Kidney epithelial cell (primary cell): ENCODE results near the gene TTLL6. TPM values are rescaled to one million over a fixed set of nuclear protein-coding genes. Genes with fewer than 3 reads are reported as not detected.

ENCODE experiments used
- DNase-seq: peaks from one replicate; pipeline ENCODE4 v3.0.0-alpha.2; 2010; ENCODE audit warnings: low read depth
- H3K27me3 ChIP-seq: 2 replicates; pipeline ENCODE4 v1.6.0; 2011; ENCODE audit warnings: low read length; ENCODE audit not compliant: control insufficient read depth, insufficient read depth
- H3K36me3 ChIP-seq: 2 replicates; pipeline ENCODE4 v1.5.1; 2011; ENCODE audit warnings: low read length; ENCODE audit not compliant: control insufficient read depth, insufficient read depth
- H3K4me3 ChIP-seq: 2 replicates; pipeline ENCODE4 v1.5.1; 2011; ENCODE audit warnings: low read depth, mild to moderate bottlenecking, control low read depth, low read length
- total RNA-seq: library from RNA; depleted of rRNA; stranded (reverse); fragments of >200 nt; gene quantifications from 2 replicates; pipeline ENCODE4 v1.2.3, GENCODE V29; 2015
- TF ChIP-seq, protein P1 (sequence below): IDR thresholded peaks from 2 replicates; pipeline ENCODE4 v1.5.1; 2011; ENCODE audit warnings: mild to moderate bottlenecking, moderate library complexity, low read length, control low read depth, inconsistent platforms; ENCODE audit not compliant: insufficient read depth, poor library complexity, severe bottlenecking

TTLL6 gene
- total RNA-seq, 1 donor from 2014 or later = not detected

- no peak overlapping the region for H3K4me3 ChIP-seq
- TF ChIP-seq, protein P1, sequence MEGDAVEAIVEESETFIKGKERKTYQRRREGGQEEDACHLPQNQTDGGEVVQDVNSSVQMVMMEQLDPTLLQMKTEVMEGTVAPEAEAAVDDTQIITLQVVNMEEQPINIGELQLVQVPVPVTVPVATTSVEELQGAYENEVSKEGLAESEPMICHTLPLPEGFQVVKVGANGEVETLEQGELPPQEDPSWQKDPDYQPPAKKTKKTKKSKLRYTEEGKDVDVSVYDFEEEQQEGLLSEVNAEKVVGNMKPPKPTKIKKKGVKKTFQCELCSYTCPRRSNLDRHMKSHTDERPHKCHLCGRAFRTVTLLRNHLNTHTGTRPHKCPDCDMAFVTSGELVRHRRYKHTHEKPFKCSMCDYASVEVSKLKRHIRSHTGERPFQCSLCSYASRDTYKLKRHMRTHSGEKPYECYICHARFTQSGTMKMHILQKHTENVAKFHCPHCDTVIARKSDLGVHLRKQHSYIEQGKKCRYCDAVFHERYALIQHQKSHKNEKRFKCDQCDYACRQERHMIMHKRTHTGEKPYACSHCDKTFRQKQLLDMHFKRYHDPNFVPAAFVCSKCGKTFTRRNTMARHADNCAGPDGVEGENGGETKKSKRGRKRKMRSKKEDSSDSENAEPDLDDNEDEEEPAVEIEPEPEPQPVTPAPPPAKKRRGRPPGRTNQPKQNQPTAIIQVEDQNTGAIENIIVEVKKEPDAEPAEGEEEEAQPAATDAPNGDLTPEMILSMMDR = no peak
- no peak for DNase-seq
- H3K36me3 ChIP-seq = no peaks in the 10 kb centered on the region
- H3K27me3 ChIP-seq = peaks cover 90% of the 10 kb centered on the region
Measured at GRCh38 chr17:48735062-48735351, 82.0 kb downstream of the TTLL6 start.

- H3K27me3 ChIP-seq = peaks cover 92% of the 10 kb centered on the region
- no peak for DNase-seq
- H3K4me3 ChIP-seq = no peak overlapping the region
- TF ChIP-seq, protein P1 = no peak
- H3K36me3 ChIP-seq = no peaks in the 10 kb centered on the region
Measured at GRCh38 chr17:48734333-48735061, 82.5 kb downstream of the TTLL6 start.

- TF ChIP-seq, protein P1 = no peak
- Histone ChIP-seq H3K36me3 (no peaks in the 10 kb centered on the region), H3K4me3 (no peak overlapping the region), H3K27me3 (peaks cover 92% of the 10 kb centered on the region)
- DNase-seq = no peak
Measured at GRCh38 chr17:48733632-48734328, 83.2 kb downstream of the TTLL6 start.

- Histone ChIP-seq H3K4me3 (no peak overlapping the region), H3K36me3 (no peaks in the 10 kb centered on the region), H3K27me3 (peaks cover 92% of the 10 kb centered on the region)
- TF ChIP-seq, protein P1 = no peak
- no peak for DNase-seq
Measured at GRCh38 chr17:48732688-48733629, 84.1 kb downstream of the TTLL6 start.

DNA sequence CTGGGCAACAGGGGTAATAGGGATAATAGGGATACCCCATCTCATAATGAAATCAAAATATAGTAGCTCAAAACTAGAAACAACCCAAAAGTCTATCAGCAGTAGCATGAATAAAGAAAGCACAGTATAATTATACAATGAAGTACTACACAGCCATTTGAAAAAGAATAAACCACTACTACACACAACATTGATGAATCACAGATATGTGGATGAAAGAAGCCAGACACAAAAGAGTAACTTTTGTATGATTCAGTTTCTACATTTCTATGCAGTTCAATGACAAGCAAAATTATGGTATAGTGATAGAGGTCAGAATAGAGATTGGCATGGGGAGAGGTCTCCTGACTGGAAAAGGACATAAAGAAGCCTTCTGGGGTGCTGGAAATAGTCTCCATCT is 85.7 kb downstream of the TTLL6 start:
- H3K4me3 ChIP-seq = no peak overlapping the region
- TF ChIP-seq, protein P1 = no peak
- DNase-seq = no peak
- H3K36me3 ChIP-seq = no peaks in the 10 kb centered on the region
- peaks cover 94% of the 10 kb centered on the region for H3K27me3 ChIP-seq
